NCI-H82 treated with DMSO at 0.1 percent for 48 hours (cell line): Measurements from ENCODE around the gene URI1.
"Not testable (repeated sequence)": the region's sequence is repeated elsewhere in the genome, so short reads cannot be mapped to it uniquely, and the experiment has no call there.

Experiments
- DNase-seq: peaks from one replicate; lab custom pipeline; 2025; ENCODE audit not compliant: unreplicated experiment; lab: John Stamatoyannopoulos, UW

Gene URI1

GRCh38 chr19:29941828-29942403 is at the start of gene URI1:
Gene URI1, plus strand, starts transcription at chr19:29942239. Its CDS starts 309 bp downstream, at chr19:29942548.
- DNase-seq = peak; percentile 68

GRCh38 chr19:29893606-29894284 is 48.3 kb upstream of the URI1 start:
- no peak for DNase-seq

GRCh38 chr19:29896802-29897201 is 45.2 kb upstream of the URI1 start:
- DNase-seq = no peak

- no peak for DNase-seq
These were observed 44.6 kb upstream of the URI1 start for GRCh38 chr19:29897466-29897865.

GRCh38 chr19:29904017-29904416 is 38.0 kb upstream of the URI1 start:
- no peak for DNase-seq

- DNase-seq = no peak
These were observed 32.8 kb upstream of the URI1 start for GRCh38 chr19:29908963-29909944.

GRCh38 chr19:29914933-29915332 is 27.1 kb upstream of the URI1 start:
- no peak for DNase-seq

GRCh38 chr19:29915832-29916231 is 26.2 kb upstream of the URI1 start:
- DNase-seq = not testable (repeated sequence)

- DNase-seq = no peak
These were observed 24.1 kb upstream of the URI1 start for GRCh38 chr19:29917911-29918310.

- DNase-seq = no peak
These were observed 23.1 kb upstream of the URI1 start for GRCh38 chr19:29918891-29919290.

- no peak for DNase-seq
These were observed 19.1 kb upstream of the URI1 start for GRCh38 chr19:29922972-29923371.

- no peak for DNase-seq
These were observed 18.4 kb upstream of the URI1 start for GRCh38 chr19:29923653-29924052.

GRCh38 chr19:29926031-29926430 is 16.0 kb upstream of the URI1 start:
- DNase-seq = no peak

GRCh38 chr19:29926801-29927200 is 15.2 kb upstream of the URI1 start:
- no peak for DNase-seq

GRCh38 chr19:29927944-29928625 is 14.0 kb upstream of the URI1 start:
- no peak for DNase-seq

GRCh38 chr19:29928831-29929230 is 13.2 kb upstream of the URI1 start:
- DNase-seq = no peak

GRCh38 chr19:29934257-29934656 is 7.8 kb upstream of the URI1 start:
- no peak for DNase-seq

GRCh38 chr19:29934781-29935180 is 7.3 kb upstream of the URI1 start:
- DNase-seq = no peak

GRCh38 chr19:29936409-29936808 is 5.6 kb upstream of the URI1 start:
- DNase-seq = no peak

- no peak for DNase-seq
These were observed 2.4 kb upstream of the URI1 start for GRCh38 chr19:29939628-29940027.

GRCh38 chr19:29940971-29941585 is 961 bp upstream of the URI1 start:
- DNase-seq = no peak
